Stimulated activated CD4-positive, alpha-beta T cell treated with anti-CD3 and anti-CD28 coated beads, TNF-alpha, amount 100 ng/mL, for 1 hour (primary cell): ENCODE measurements around the gene CYCS.

Source experiments
- DNase-seq, 3 donors: peaks; one replicate each; pipeline ENCODE4 v3.0.0-alpha.2; 2020; ENCODE audit warnings: low read depth in 3 of 3, low spot score in 1 of 3

Gene CYCS

GRCh38 chr7:25073451-25073850 is 51.6 kb downstream of the CYCS start:
- DNase-seq, result no peak
